CD4-positive, alpha-beta T cell (primary cell): ENCODE results near the gene RAD21L1. TPM values are rescaled to one million over a fixed set of nuclear protein-coding genes. Genes with fewer than 3 reads are reported as not detected.
A peak's percentile ranks its signal among the peaks of the same experiment; 100 is the strongest.

Experiments
- ATAC-seq: fragments of 200-7000 bp; cut with Tn5 transposase; one replicate; pipeline ENCODE4 v1.10.0; 2022; ENCODE audit warnings: mild to moderate bottlenecking; ENCODE audit not compliant: poor library complexity
- CTCF ChIA-PET: fragments of 350-600 bp; sonication (Branson Sonifier 250); formaldehyde crosslinking; loops from one replicate; lab custom pipeline; 2021; ENCODE audit warnings: antibody characterized with exemption, inconsistent platforms; lab: Charles Lee
- POLR2A ChIA-PET: fragments of 350-600 bp; sonication (Branson Sonifier 250); formaldehyde crosslinking; loops from one replicate; lab custom pipeline; 2021; ENCODE audit warnings: antibody characterized with exemption, inconsistent platforms; lab: Charles Lee
- DNase-seq, 14 experiments: peaks; one replicate each; pipeline ENCODE4 v3.0.0-alpha.2; 2013 to 2020; ENCODE audit warnings: mixed read lengths in 2 of 14
- H3K27ac ChIP-seq, 2 donors: one replicate each; pipeline versions ENCODE4 v1.5.1 to v1.7.0; 2013; ENCODE audit warnings: low read length in 2 of 2, low read depth in 1 of 2, mild to moderate bottlenecking in 1 of 2
- H3K27me3 ChIP-seq, 2 experiments: 1 replicate in 1 of 2; 2 replicates in 1 of 2; pipeline versions ENCODE4 v1.6.1 to v1.7.0; 2013; ENCODE audit warnings: low read length in 2 of 2, control low read depth in 1 of 2, mild to moderate bottlenecking in 1 of 2, moderate library complexity in 1 of 2; ENCODE audit not compliant: insufficient read depth in 2 of 2, control insufficient read depth in 1 of 2
- H3K36me3 ChIP-seq: one replicate; pipeline ENCODE4 v1.6.1; 2013; ENCODE audit warnings: low read length, control low read depth; ENCODE audit not compliant: insufficient read depth
- H3K4me1 ChIP-seq: one replicate; pipeline ENCODE4 v1.6.1; 2013; ENCODE audit warnings: low read length, control low read depth; ENCODE audit not compliant: insufficient read depth
- H3K4me3 ChIP-seq: one replicate; pipeline ENCODE4 v1.5.1; 2013; ENCODE audit warnings: mild to moderate bottlenecking, low read length, moderate library complexity
- H3K9me3 ChIP-seq, 2 experiments: 1 replicate in 1 of 2; 2 replicates in 1 of 2; pipeline versions ENCODE4 v1.6.1 to v1.7.0; 2013; ENCODE audit warnings: low read length in 2 of 2, mild to moderate bottlenecking in 2 of 2, control low read depth in 1 of 2, moderate library complexity in 1 of 2; ENCODE audit not compliant: control insufficient read depth in 1 of 2, insufficient read depth in 1 of 2
- H3K27ac Mint-ChIP-seq: one replicate; pipeline ENCODE4 v1.8.0; 2020; ENCODE audit warnings: mixed read lengths
- H3K27me3 Mint-ChIP-seq: one replicate; pipeline ENCODE4 v1.8.0; 2021; ENCODE audit warnings: mixed read lengths
- H3K36me3 Mint-ChIP-seq: one replicate; pipeline ENCODE4 v1.8.0; 2021; ENCODE audit warnings: low read depth, mixed read lengths
- H3K4me1 Mint-ChIP-seq: one replicate; pipeline ENCODE4 v1.8.0; 2021; ENCODE audit warnings: low read depth, mixed read lengths
- H3K4me3 Mint-ChIP-seq: one replicate; pipeline ENCODE4 v1.8.0; 2020; ENCODE audit warnings: mild to moderate bottlenecking, mixed read lengths
- H3K9me3 Mint-ChIP-seq: one replicate; pipeline ENCODE4 v1.8.0; 2020; ENCODE audit warnings: mixed read lengths
- CTCF ChIP-seq: fragments of 200-600 bp; IDR thresholded peaks from one replicate; pipeline ENCODE4 v1.8.0; 2022; ENCODE audit warnings: antibody characterized with exemption, mild to moderate bottlenecking
- intact Hi-C, 2 experiments: fragments of 100-400 bp; cut with DNase I in 1 of 2; cut with micrococcal nuclease in 1 of 2; formaldehyde crosslinking; loops; one replicate each; pipeline versions ENCODE4 v1.15.1 to v1.9.0; 2023 to 2025; cut with DNase I, micrococcal nuclease
- total RNA-seq, 174 experiments: library from RNA in 2 of 174; stranded (reverse) in 2 of 174; gene quantifications; one replicate each; pipeline ENCODE4 v1.2.3 and lab custom pipeline; 2021 to 2026

The RAD21L1 gene
- total RNA-seq, 2 experiments from 2014 or later, result 0.58 TPM; not detected in 1

- ATAC-seq, result no peak
- peaks cover 14% of the 10 kb centered on the region for H3K4me1 ChIP-seq
- POLR2A ChIA-PET, result no interaction called here
- no peaks in the 10 kb centered on the region for H3K9me3 ChIP-seq
- H3K27ac ChIP-seq, result no peak overlapping the region
- no peak for TF ChIP-seq CTCF
- no peaks in the 10 kb centered on the region for H3K9me3 Mint-ChIP-seq
- intact Hi-C loops, result no loop called here
- H3K4me3 ChIP-seq, result no peak overlapping the region
- H3K36me3 ChIP-seq, result peaks cover 2% of the 10 kb centered on the region
- no peaks in the 10 kb centered on the region for H3K27me3 ChIP-seq
- H3K27ac Mint-ChIP-seq, result no peak overlapping the region
- peaks cover 13% of the 10 kb centered on the region for H3K36me3 Mint-ChIP-seq
- H3K27me3 Mint-ChIP-seq, result no peaks in the 10 kb centered on the region
- CTCF ChIA-PET, result no interaction called here
- no peak overlapping the region for H3K4me3 Mint-ChIP-seq
- DNase-seq, result no peak
- H3K4me1 Mint-ChIP-seq, result peaks cover 56% of the 10 kb centered on the region
Measured at GRCh38 chr20:1273366-1273765, 47.5 kb downstream of the RAD21L1 start.

DNA sequence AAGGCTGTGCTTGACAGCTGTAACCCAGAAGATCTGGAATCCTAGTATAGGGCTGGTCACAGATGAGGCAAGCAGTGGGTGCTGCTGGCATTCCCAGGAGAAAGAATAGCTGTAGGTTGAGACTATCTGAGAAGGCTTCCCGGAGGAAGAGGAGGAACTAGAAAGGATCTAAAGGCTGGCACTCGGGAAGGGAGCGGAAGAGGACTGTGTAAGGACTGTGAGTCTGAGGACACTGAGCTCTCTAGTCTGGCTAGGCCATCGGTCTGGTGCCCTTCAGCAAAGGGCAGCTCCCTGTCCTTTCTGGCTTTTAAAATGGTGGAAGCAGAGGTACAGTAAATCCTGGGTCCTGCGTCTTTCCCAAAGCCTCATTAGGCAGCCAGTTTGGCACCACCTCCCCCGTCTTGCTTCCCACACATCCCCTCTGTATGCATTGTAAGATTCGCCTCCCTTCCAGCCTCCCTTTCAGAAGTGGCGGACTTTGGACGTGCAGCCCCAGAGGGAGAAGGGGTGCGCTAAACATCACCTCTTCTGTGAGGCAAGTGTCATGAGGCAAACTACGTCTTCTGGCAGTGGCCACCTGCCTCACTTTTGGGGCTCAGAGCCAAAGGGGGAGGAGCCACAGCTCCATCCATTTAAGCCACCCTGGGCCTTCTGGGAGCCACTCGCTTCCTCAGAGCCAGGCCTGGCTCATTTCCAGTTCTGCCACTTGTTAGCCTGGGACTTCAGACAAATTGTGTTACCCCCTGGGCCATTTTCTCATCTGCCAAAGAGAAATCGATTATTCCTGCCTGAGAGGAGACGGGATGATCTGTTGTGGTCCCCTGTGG lies 48.9 kb downstream of the RAD21L1 start:
- Mint-ChIP-seq H3K9me3 (no peaks in the 10 kb centered on the region), H3K36me3 (peaks cover 13% of the 10 kb centered on the region), H3K4me1 (peaks cover 48% of the 10 kb centered on the region), H3K27me3 (no peaks in the 10 kb centered on the region), H3K4me3 (no peak overlapping the region), H3K27ac (peak overlapping the region; percentile 15)
- POLR2A ChIA-PET, result interaction anchor here (1.5 kb wide), 1 partner anchor 8 kb away, joined by 7 read pairs; the partner anchor contains the start of gene SNPH
- Histone ChIP-seq H3K36me3 (peaks cover 2% of the 10 kb centered on the region), H3K9me3 (no peaks in the 10 kb centered on the region), H3K4me1 (peaks cover 17% of the 10 kb centered on the region), H3K4me3 (no peak overlapping the region), H3K27ac (no peak overlapping the region), H3K27me3 (no peaks in the 10 kb centered on the region)
- CTCF ChIA-PET, result interaction anchor here (0.7 kb wide), 1 partner anchor 228 kb away, joined by 3 read pairs; no protein-coding TSS in a partner anchor
- intact Hi-C loops, result no loop called here
- no peak for TF ChIP-seq CTCF
- ATAC-seq, result no peak
- DNase-seq, result no peak

DNA sequence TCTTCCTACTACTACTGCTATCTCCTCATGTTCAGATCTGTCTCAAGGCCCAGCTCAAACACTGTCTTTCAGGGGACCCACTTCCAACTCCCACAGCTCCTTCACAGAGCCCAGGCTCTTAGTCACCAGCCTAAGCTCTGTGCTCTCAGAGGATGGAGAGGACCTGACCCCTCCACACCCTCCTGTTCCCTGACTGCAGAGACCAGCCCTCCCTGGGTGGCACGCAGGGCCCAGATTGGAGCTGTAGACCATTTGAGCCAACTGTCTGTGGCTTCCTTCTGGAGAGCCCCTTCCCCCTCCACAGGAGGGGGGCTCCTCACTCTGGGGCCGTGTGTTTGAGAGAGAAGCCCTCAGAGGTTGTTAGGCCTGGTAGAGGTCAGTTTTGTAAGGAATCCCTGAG lies 50.1 kb downstream of the RAD21L1 start:
- TF ChIP-seq CTCF, result no peak
- no peak overlapping the region for H3K4me3 ChIP-seq
- POLR2A ChIA-PET, result interaction anchor here (1.5 kb wide), 1 partner anchor 9 kb away, joined by 7 read pairs; the partner anchor contains the start of gene SNPH
- Mint-ChIP-seq H3K27ac (peak overlapping the region; percentile 10), H3K4me1 (peaks cover 39% of the 10 kb centered on the region), H3K4me3 (no peak overlapping the region), H3K36me3 (peaks cover 15% of the 10 kb centered on the region), H3K9me3 (no peaks in the 10 kb centered on the region), H3K27me3 (no peaks in the 10 kb centered on the region)
- no peaks in the 10 kb centered on the region for H3K27me3 ChIP-seq
- DNase-seq (no peak), ATAC-seq (no peak)
- H3K27ac ChIP-seq, result no peak overlapping the region
- H3K36me3 ChIP-seq, result peaks cover 2% of the 10 kb centered on the region
- peaks cover 21% of the 10 kb centered on the region for H3K4me1 ChIP-seq
- intact Hi-C loops, result no loop called here
- CTCF ChIA-PET, result no interaction called here
- no peaks in the 10 kb centered on the region for H3K9me3 ChIP-seq
